ENCODE measurements around the gene GREB1. TPM values are rescaled to one million over a fixed set of nuclear protein-coding genes. Genes with fewer than 3 reads are reported as not detected.

Gene GREB1
- total RNA-seq, 1 donor from 2014 or later = 26.6 TPM

- H3K4me3 Mint-ChIP-seq = no peak overlapping the region
- H3K27me3 Mint-ChIP-seq (ENCODE audit: low read depth) = no peaks in the 10 kb centered on the region
- peaks cover 3% of the 10 kb centered on the region for H3K36me3 Mint-ChIP-seq
- DNase-seq (ENCODE audit: low spot score in 2 of 2, unreplicated experiment in 2 of 2) = no peak
- no peak overlapping the region for H3K27ac Mint-ChIP-seq
- H3K9me3 Mint-ChIP-seq = peaks cover 15% of the 10 kb centered on the region
- no peaks in the 10 kb centered on the region for H3K4me1 Mint-ChIP-seq
- no peak for TF ChIP-seq CTCF (IDR thresholded peaks at IDR 0.05; ENCODE audit: unreplicated experiment)
Observed at GRCh38 chr2:11506611-11506969, 27.3 kb upstream of the GREB1 start.

GRCh38 chr2:11507517-11507916 is 26.3 kb upstream of the GREB1 start:
- no peaks in the 10 kb centered on the region for H3K27me3 Mint-ChIP-seq (ENCODE audit: low read depth)
- no peak overlapping the region for H3K4me3 Mint-ChIP-seq
- no peaks in the 10 kb centered on the region for H3K4me1 Mint-ChIP-seq
- peaks cover 3% of the 10 kb centered on the region for H3K36me3 Mint-ChIP-seq
- no peak for TF ChIP-seq CTCF (IDR thresholded peaks at IDR 0.05; ENCODE audit: unreplicated experiment)
- peaks cover 14% of the 10 kb centered on the region for H3K9me3 Mint-ChIP-seq
- no peak for DNase-seq (ENCODE audit: low spot score in 2 of 2, unreplicated experiment in 2 of 2)
- no peak overlapping the region for H3K27ac Mint-ChIP-seq

GRCh38 chr2:11508279-11508678 is 25.6 kb upstream of the GREB1 start:
- no peaks in the 10 kb centered on the region for H3K4me1 Mint-ChIP-seq
- H3K36me3 Mint-ChIP-seq = no peaks in the 10 kb centered on the region
- H3K9me3 Mint-ChIP-seq = peaks cover 7% of the 10 kb centered on the region
- DNase-seq (ENCODE audit: low spot score in 2 of 2, unreplicated experiment in 2 of 2) = no peak
- H3K27ac Mint-ChIP-seq = no peak overlapping the region
- no peak overlapping the region for H3K4me3 Mint-ChIP-seq
- no peak for TF ChIP-seq CTCF (IDR thresholded peaks at IDR 0.05; ENCODE audit: unreplicated experiment)
- H3K27me3 Mint-ChIP-seq (ENCODE audit: low read depth) = no peaks in the 10 kb centered on the region

DNA sequence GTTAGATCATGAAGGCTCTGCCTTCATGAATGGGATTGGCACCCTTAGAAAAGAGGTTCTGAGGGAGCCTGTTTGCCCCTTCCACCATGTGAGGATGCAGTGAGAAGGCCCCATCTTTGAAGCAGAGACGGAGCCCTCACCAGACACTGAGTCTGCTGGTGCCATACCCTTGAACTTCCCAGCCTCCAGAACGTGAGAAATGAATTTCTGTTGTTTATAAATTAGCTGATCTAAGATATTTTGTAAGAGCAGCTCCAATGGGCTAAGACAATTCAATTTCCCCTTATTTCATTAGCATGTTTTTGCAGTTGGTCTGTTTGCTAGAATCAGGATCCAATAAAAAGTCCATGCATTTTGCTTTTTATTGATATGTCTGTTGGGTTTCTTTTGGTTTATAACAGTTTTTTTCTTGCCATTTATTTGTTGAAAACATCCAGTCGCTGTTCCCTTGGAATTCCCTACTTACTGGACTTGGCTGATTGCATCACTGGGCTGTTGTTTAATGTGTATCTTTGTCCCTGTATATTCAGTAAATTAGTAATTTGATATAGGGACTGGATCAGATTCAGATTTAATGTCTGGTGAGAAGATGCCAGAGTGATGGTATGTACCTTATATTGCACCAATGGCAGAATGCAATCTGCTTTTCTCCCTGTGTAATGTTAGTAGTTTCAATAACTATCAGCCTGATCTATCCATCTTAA is 24.0 kb upstream of the GREB1 start:
- no peaks in the 10 kb centered on the region for H3K9me3 Mint-ChIP-seq
- H3K36me3 Mint-ChIP-seq = no peaks in the 10 kb centered on the region
- no peak overlapping the region for H3K27ac Mint-ChIP-seq
- H3K4me1 Mint-ChIP-seq = no peaks in the 10 kb centered on the region
- TF ChIP-seq CTCF (IDR thresholded peaks at IDR 0.05; ENCODE audit: unreplicated experiment) = no peak
- no peak for DNase-seq (ENCODE audit: low spot score in 2 of 2, unreplicated experiment in 2 of 2)
- no peak overlapping the region for H3K4me3 Mint-ChIP-seq
- H3K27me3 Mint-ChIP-seq (ENCODE audit: low read depth) = no peaks in the 10 kb centered on the region

DNA sequence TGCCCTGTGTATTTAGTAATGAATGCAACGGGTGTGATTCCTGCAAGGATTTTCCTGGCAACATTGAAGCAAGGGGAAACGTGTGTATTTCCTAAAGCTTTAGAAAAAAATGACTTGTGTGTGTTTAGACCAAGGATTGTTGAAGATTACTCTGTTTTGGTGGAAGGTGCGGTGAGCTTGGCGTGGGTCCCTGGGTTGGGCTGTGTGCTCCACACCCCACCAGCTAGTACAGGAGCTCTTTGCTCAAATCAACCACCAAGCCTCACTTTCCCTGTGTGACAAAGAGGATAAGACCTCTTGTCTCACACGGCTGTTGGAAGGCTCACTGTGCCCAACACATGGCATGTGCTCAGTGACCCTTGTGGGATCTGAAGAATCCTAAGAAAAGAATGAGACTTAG is 21.4 kb upstream of the GREB1 start:
- H3K36me3 Mint-ChIP-seq = no peaks in the 10 kb centered on the region
- TF ChIP-seq CTCF (IDR thresholded peaks at IDR 0.05; ENCODE audit: unreplicated experiment) = no peak
- no peak overlapping the region for H3K27ac Mint-ChIP-seq
- H3K27me3 Mint-ChIP-seq (ENCODE audit: low read depth) = no peaks in the 10 kb centered on the region
- no peaks in the 10 kb centered on the region for H3K4me1 Mint-ChIP-seq
- no peak for DNase-seq (ENCODE audit: low spot score in 2 of 2, unreplicated experiment in 2 of 2)
- no peaks in the 10 kb centered on the region for H3K9me3 Mint-ChIP-seq
- no peak overlapping the region for H3K4me3 Mint-ChIP-seq

GRCh38 chr2:11513319-11513718 is 20.5 kb upstream of the GREB1 start:
- Mint-ChIP-seq H3K27me3 (ENCODE audit: low read depth) (no peaks in the 10 kb centered on the region), H3K9me3 (no peaks in the 10 kb centered on the region), H3K27ac (no peak overlapping the region), H3K4me1 (no peaks in the 10 kb centered on the region), H3K36me3 (no peaks in the 10 kb centered on the region), H3K4me3 (no peak overlapping the region)
- no peak for DNase-seq (ENCODE audit: low spot score in 2 of 2, unreplicated experiment in 2 of 2)
- no peak for TF ChIP-seq CTCF (IDR thresholded peaks at IDR 0.05; ENCODE audit: unreplicated experiment)

Data from mesothelial cell of epicardium (in vitro differentiated cells).